GM19023 (cell line): Measurements from ENCODE around the gene ICE2.

Experiments used
- ATAC-seq: cut with Tn5 transposase; IDR thresholded peaks from one replicate; pipeline ENCODE4 v1.9.1; 2021; ENCODE audit warnings: mild to moderate bottlenecking, moderate library complexity; ENCODE audit not compliant: unreplicated experiment

Gene ICE2

GRCh38 chr15:60494108-60494507 lies 15.2 kb upstream of the ICE2 start:
- ATAC-seq, result no peak

- no peak for ATAC-seq
These were observed 14.2 kb upstream of the ICE2 start for GRCh38 chr15:60493166-60493565.

- ATAC-seq, result no peak
These were observed 7.8 kb upstream of the ICE2 start for GRCh38 chr15:60486742-60487141.

GRCh38 chr15:60485365-60486055 lies 6.6 kb upstream of the ICE2 start:
- no peak for ATAC-seq

GRCh38 chr15:60483042-60483441 lies 4.1 kb upstream of the ICE2 start:
- no peak for ATAC-seq

GRCh38 chr15:60480888-60481287 lies 1.9 kb upstream of the ICE2 start:
- no peak for ATAC-seq

GRCh38 chr15:60480149-60480548 lies 1.2 kb upstream of the ICE2 start:
- ATAC-seq, result no peak

- ATAC-seq, result no peak
These were observed 594 bp upstream of the ICE2 start for GRCh38 chr15:60479361-60480110.

GRCh38 chr15:60477916-60478565 lies 901 bp downstream of the ICE2 start:
- ATAC-seq, result no peak

- no peak for ATAC-seq
These were observed 1.8 kb downstream of the ICE2 start for GRCh38 chr15:60477164-60477563.

GRCh38 chr15:60476713-60477112 lies 2.2 kb downstream of the ICE2 start:
- ATAC-seq, result no peak

- no peak for ATAC-seq
These were observed 5.8 kb downstream of the ICE2 start for GRCh38 chr15:60473135-60473534.

GRCh38 chr15:60471314-60471713 lies 7.6 kb downstream of the ICE2 start:
- no peak for ATAC-seq

- no peak for ATAC-seq
These were observed 8.9 kb downstream of the ICE2 start for GRCh38 chr15:60469893-60470641.

- no peak for ATAC-seq
These were observed 13.9 kb downstream of the ICE2 start for GRCh38 chr15:60464836-60465630.

GRCh38 chr15:60462027-60462426 lies 16.9 kb downstream of the ICE2 start:
- no peak for ATAC-seq

GRCh38 chr15:60460931-60461330 lies 18.0 kb downstream of the ICE2 start:
- no peak for ATAC-seq

- ATAC-seq, result no peak
These were observed 20.2 kb downstream of the ICE2 start for GRCh38 chr15:60458721-60459120.

- ATAC-seq, result no peak
These were observed 21.0 kb downstream of the ICE2 start for GRCh38 chr15:60457985-60458384.

- no peak for ATAC-seq
These were observed 24.1 kb downstream of the ICE2 start for GRCh38 chr15:60454824-60455223.
